Activated naive CD8-positive, alpha-beta T cell treated with anti-CD3 and anti-CD28 coated beads, Interleukin-2, amount 10 ng/mL, durations not matched to agents 7 days and 5 days (primary cell): ENCODE results near the gene COL5A1. TPM values are rescaled to one million over a fixed set of nuclear protein-coding genes. Genes with fewer than 3 reads are reported as not detected.

Experiments
- ATAC-seq: fragments of 150-1000 bp; cut with Tn5 transposase; one replicate; pipeline ENCODE4 v1.10.0; 2021; ENCODE audit warnings: low read depth, moderate library complexity
- POLR2A ChIA-PET: fragments of 350-600 bp; sonication (Branson Sonifier 250); formaldehyde crosslinking; loops from one replicate; lab custom pipeline; 2021; ENCODE audit warnings: antibody characterized with exemption; lab: Charles Lee
- DNase-seq: peaks from one replicate; pipeline ENCODE4 v3.0.0; 2021
- H3K27ac Mint-ChIP-seq: one replicate; pipeline ENCODE4 v1.8.0; 2022; ENCODE audit warnings: mild to moderate bottlenecking, mixed read lengths
- H3K27me3 Mint-ChIP-seq: one replicate; pipeline ENCODE4 v1.8.0; 2022; ENCODE audit warnings: mild to moderate bottlenecking, moderate library complexity, mixed read lengths
- H3K36me3 Mint-ChIP-seq: one replicate; pipeline ENCODE4 v1.8.0; 2021; ENCODE audit warnings: mild to moderate bottlenecking, mixed read lengths
- H3K4me1 Mint-ChIP-seq: one replicate; pipeline ENCODE4 v1.8.0; 2021; ENCODE audit warnings: mixed read lengths
- H3K4me3 Mint-ChIP-seq: one replicate; pipeline ENCODE4 v1.8.0; 2022; ENCODE audit warnings: mild to moderate bottlenecking, moderate library complexity, mixed read lengths
- H3K9me3 Mint-ChIP-seq: one replicate; pipeline ENCODE4 v1.8.0; 2021; ENCODE audit warnings: mixed read lengths
- total RNA-seq, 2 experiments: library from RNA; stranded (reverse); gene quantifications; one replicate each; pipeline ENCODE4 v1.2.3, GENCODE V29; 2021

Gene COL5A1
- total RNA-seq, 2 experiments from 2014 or later, result 0.71 to 0.86 TPM

- Mint-ChIP-seq H3K9me3 (no peaks in the 10 kb centered on the region), H3K4me3 (no peak overlapping the region), H3K27me3 (no peaks in the 10 kb centered on the region), H3K27ac (no peak overlapping the region), H3K4me1 (no peaks in the 10 kb centered on the region), H3K36me3 (no peaks in the 10 kb centered on the region)
- POLR2A ChIA-PET, result no interaction called here
- ATAC-seq (no peak), DNase-seq (no peak)
These were observed 39.8 kb upstream of the COL5A1 start for GRCh38 chr9:134601764-134602163.

- no peaks in the 10 kb centered on the region for H3K36me3 Mint-ChIP-seq
- no peaks in the 10 kb centered on the region for H3K27me3 Mint-ChIP-seq
- no peak overlapping the region for H3K27ac Mint-ChIP-seq
- H3K4me3 Mint-ChIP-seq, result no peak overlapping the region
- ATAC-seq, result no peak
- DNase-seq, result no peak
- no peaks in the 10 kb centered on the region for H3K4me1 Mint-ChIP-seq
- no peaks in the 10 kb centered on the region for H3K9me3 Mint-ChIP-seq
- POLR2A ChIA-PET, result no interaction called here
These were observed 38.8 kb upstream of the COL5A1 start for GRCh38 chr9:134602547-134603362.

- Mint-ChIP-seq H3K9me3 (no peaks in the 10 kb centered on the region), H3K27me3 (no peaks in the 10 kb centered on the region), H3K4me1 (no peaks in the 10 kb centered on the region), H3K27ac (no peak overlapping the region), H3K4me3 (no peak overlapping the region), H3K36me3 (no peaks in the 10 kb centered on the region)
- POLR2A ChIA-PET, result no interaction called here
- DNase-seq, result no peak
- no peak for ATAC-seq
These were observed 36.8 kb upstream of the COL5A1 start for GRCh38 chr9:134604834-134605233.

GRCh38 chr9:134605351-134605965 is 36.1 kb upstream of the COL5A1 start:
- no peak overlapping the region for H3K4me3 Mint-ChIP-seq
- no peak overlapping the region for H3K27ac Mint-ChIP-seq
- H3K9me3 Mint-ChIP-seq, result no peaks in the 10 kb centered on the region
- H3K27me3 Mint-ChIP-seq, result no peaks in the 10 kb centered on the region
- no peaks in the 10 kb centered on the region for H3K4me1 Mint-ChIP-seq
- no peak for ATAC-seq
- no peaks in the 10 kb centered on the region for H3K36me3 Mint-ChIP-seq
- POLR2A ChIA-PET, result no interaction called here
- no peak for DNase-seq

GRCh38 chr9:134605966-134606357 is 35.6 kb upstream of the COL5A1 start:
- no peak for ATAC-seq
- DNase-seq, result no peak
- POLR2A ChIA-PET, result no interaction called here

GRCh38 chr9:134606951-134607731 is 34.5 kb upstream of the COL5A1 start:
- Mint-ChIP-seq H3K4me3 (no peak overlapping the region), H3K27me3 (no peaks in the 10 kb centered on the region), H3K9me3 (peaks cover 3% of the 10 kb centered on the region), H3K36me3 (no peaks in the 10 kb centered on the region), H3K27ac (no peak overlapping the region), H3K4me1 (no peaks in the 10 kb centered on the region)
- ATAC-seq (no peak), DNase-seq (no peak)
- POLR2A ChIA-PET, result no interaction called here

More at GRCh38 chr9:134605966-134606357, 35.6 kb upstream of the COL5A1 start:
- no peaks in the 10 kb centered on the region for H3K4me1 Mint-ChIP-seq
- H3K4me3 Mint-ChIP-seq, result no peak overlapping the region
- H3K27ac Mint-ChIP-seq, result no peak overlapping the region
- H3K36me3 Mint-ChIP-seq, result no peaks in the 10 kb centered on the region
- no peaks in the 10 kb centered on the region for H3K9me3 Mint-ChIP-seq
- H3K27me3 Mint-ChIP-seq, result no peaks in the 10 kb centered on the region

GRCh38 chr9:134607971-134608370 is 33.6 kb upstream of the COL5A1 start:
- no peaks in the 10 kb centered on the region for H3K36me3 Mint-ChIP-seq
- peaks cover 5% of the 10 kb centered on the region for H3K9me3 Mint-ChIP-seq
- no peak for ATAC-seq
- DNase-seq, result no peak
- POLR2A ChIA-PET, result no interaction called here
- no peaks in the 10 kb centered on the region for H3K4me1 Mint-ChIP-seq
- no peak overlapping the region for H3K4me3 Mint-ChIP-seq
- no peak overlapping the region for H3K27ac Mint-ChIP-seq
- H3K27me3 Mint-ChIP-seq, result peaks cover 4% of the 10 kb centered on the region

GRCh38 chr9:134611046-134611445 is 30.6 kb upstream of the COL5A1 start:
- Mint-ChIP-seq H3K4me1 (no peaks in the 10 kb centered on the region), H3K27me3 (peaks cover 4% of the 10 kb centered on the region), H3K36me3 (no peaks in the 10 kb centered on the region), H3K9me3 (peaks cover 5% of the 10 kb centered on the region), H3K4me3 (no peak overlapping the region), H3K27ac (no peak overlapping the region)
- DNase-seq (no peak), ATAC-seq (no peak)
- POLR2A ChIA-PET, result no interaction called here

- POLR2A ChIA-PET, result no interaction called here
- H3K9me3 Mint-ChIP-seq, result peaks cover 5% of the 10 kb centered on the region
- no peak overlapping the region for H3K27ac Mint-ChIP-seq
- no peak overlapping the region for H3K4me3 Mint-ChIP-seq
- no peak for DNase-seq
- peaks cover 8% of the 10 kb centered on the region for H3K27me3 Mint-ChIP-seq
- no peak for ATAC-seq
- H3K4me1 Mint-ChIP-seq, result no peaks in the 10 kb centered on the region
- no peaks in the 10 kb centered on the region for H3K36me3 Mint-ChIP-seq
These were observed 29.3 kb upstream of the COL5A1 start for GRCh38 chr9:134612309-134612708.

GRCh38 chr9:134612715-134613114 is 28.9 kb upstream of the COL5A1 start:
- DNase-seq, result no peak
- POLR2A ChIA-PET, result no interaction called here

GRCh38 chr9:134614256-134614655 is 27.3 kb upstream of the COL5A1 start:
- no peak overlapping the region for H3K4me3 Mint-ChIP-seq
- ATAC-seq, result no peak

More at GRCh38 chr9:134612715-134613114, 28.9 kb upstream of the COL5A1 start:
- Mint-ChIP-seq H3K27ac (no peak overlapping the region), H3K4me3 (no peak overlapping the region), H3K27me3 (peaks cover 8% of the 10 kb centered on the region), H3K36me3 (no peaks in the 10 kb centered on the region), H3K4me1 (no peaks in the 10 kb centered on the region), H3K9me3 (peaks cover 5% of the 10 kb centered on the region)
- no peak for ATAC-seq

GRCh38 chr9:134616341-134616740 is 25.3 kb upstream of the COL5A1 start:
- DNase-seq, result no peak
- no peak for ATAC-seq
- Mint-ChIP-seq H3K4me3 (no peak overlapping the region), H3K4me1 (no peaks in the 10 kb centered on the region), H3K27me3 (peaks cover 8% of the 10 kb centered on the region), H3K9me3 (peaks cover 5% of the 10 kb centered on the region), H3K27ac (no peak overlapping the region), H3K36me3 (no peaks in the 10 kb centered on the region)
- POLR2A ChIA-PET, result no interaction called here

More at GRCh38 chr9:134614256-134614655, 27.3 kb upstream of the COL5A1 start:
- no peak for DNase-seq
- POLR2A ChIA-PET, result no interaction called here
- Mint-ChIP-seq H3K9me3 (peaks cover 5% of the 10 kb centered on the region), H3K27me3 (peaks cover 8% of the 10 kb centered on the region), H3K36me3 (no peaks in the 10 kb centered on the region), H3K4me1 (no peaks in the 10 kb centered on the region), H3K27ac (no peak overlapping the region)

GRCh38 chr9:134617246-134617645 is 24.4 kb upstream of the COL5A1 start:
- H3K4me3 Mint-ChIP-seq, result no peak overlapping the region

More at GRCh38 chr9:134617246-134617645, 24.4 kb upstream of the COL5A1 start:
- Mint-ChIP-seq H3K27me3 (peaks cover 8% of the 10 kb centered on the region), H3K27ac (no peak overlapping the region), H3K9me3 (peaks cover 2% of the 10 kb centered on the region), H3K4me1 (no peaks in the 10 kb centered on the region), H3K36me3 (no peaks in the 10 kb centered on the region)
- DNase-seq (peak; percentile 9), ATAC-seq (no peak)
- POLR2A ChIA-PET, result no interaction called here
